ENCODE data around the gene ARHGAP24.

ARHGAP24 gene

GRCh38 chr4:85747882-85748491, 273.0 kb downstream of the ARHGAP24 start:
- DNase-seq: peak; percentile 70

GRCh38 chr4:85748654-85749053, 273.7 kb downstream of the ARHGAP24 start:
- DNase-seq: no peak

GRCh38 chr4:85751866-85752265, 276.9 kb downstream of the ARHGAP24 start:
- no peak for DNase-seq

GRCh38 chr4:85755285-85755684, 280.3 kb downstream of the ARHGAP24 start:
- DNase-seq: no peak

- peak; percentile 9 for DNase-seq
Measured at GRCh38 chr4:85756938-85757337, 282.0 kb downstream of the ARHGAP24 start.

GRCh38 chr4:85759388-85759787, 284.4 kb downstream of the ARHGAP24 start:
- no peak for DNase-seq

DNA sequence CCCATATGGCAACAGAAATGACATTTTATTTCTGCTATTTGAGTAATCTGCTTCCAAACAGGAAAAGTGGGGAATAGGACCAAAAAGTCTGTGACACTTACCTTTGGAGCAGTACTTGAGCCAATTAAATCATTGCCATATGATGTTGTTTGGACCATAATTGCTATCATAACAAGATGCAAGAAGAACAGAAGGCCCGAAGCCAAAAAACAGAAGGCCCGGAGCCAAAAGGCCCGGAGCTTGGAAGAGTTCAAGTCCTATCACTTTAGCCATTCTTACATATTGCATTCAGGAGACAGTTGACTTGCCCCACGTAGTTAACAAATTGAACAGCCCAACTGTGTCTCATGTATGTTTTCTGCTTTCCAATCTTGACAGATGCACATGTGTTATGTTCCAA, 285.6 kb downstream of the ARHGAP24 start:
- DNase-seq: no peak

DNA sequence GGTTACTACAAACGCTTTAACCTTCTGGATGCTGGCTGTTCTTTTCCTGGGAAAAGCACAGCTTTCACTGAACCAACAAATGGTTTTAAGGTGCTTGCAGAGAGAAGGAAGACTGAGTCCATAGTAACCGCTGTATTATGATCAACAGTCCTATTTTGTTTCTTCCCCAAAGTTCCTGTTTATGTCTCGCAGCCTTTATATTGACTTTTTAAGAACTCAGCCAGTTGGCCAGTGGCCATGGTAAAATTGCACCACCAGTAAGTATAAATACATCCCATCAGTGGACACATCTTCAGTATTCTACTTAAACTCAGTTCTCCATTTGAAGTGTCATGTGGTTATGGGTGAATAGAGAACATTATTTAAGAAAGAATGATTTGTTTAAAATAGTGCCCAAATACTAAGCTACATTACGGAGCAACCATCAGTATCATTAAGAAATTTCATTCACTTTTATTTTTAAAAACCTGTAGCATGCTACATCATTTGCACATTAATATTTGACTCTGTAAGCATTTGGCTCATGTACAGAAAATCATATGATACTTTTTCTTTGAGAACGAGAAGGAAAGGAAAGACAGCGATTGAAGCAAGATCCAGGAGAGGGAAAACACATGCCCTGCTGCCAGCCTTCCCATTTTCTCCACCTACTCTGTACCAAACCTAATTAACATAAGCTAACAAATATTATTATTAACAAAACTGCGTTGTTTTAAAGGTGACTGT, 287.0 kb downstream of the ARHGAP24 start:
- no peak for DNase-seq

DNA sequence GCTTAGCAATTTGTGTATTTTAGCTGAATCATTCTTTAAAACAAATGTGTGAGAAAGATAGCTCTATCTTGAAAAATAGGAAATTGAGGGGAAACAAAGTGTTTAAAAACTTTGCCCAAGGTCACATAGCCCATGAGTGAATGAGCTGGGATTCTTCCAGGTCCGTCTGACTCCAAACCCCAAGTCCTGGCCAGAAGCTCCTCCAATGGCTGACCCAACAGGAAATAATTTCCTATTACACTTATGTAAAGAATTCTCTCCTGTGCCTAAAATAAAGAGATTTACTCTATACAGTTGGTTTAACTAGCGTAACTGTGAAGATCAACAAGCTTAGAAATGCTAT, 287.6 kb downstream of the ARHGAP24 start:
- no peak for DNase-seq

DNA sequence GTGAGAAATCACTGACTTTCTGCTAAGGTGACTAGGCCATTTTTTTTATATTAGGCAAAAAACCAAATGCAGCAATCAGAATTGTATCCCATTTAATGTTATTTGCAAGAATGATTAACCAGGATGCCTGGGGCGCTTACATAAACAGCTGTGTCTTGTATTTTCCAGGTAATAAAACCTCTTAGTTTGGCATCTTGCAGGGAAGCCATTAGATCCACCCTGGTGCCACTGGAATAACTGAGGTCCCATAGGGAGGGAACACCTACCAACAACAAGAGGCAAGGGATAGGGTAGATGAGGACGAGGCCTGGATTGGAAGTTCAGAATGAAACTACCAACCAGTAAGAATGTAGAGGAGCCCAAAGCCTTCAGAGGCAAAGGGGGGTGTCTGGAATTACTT, 288.3 kb downstream of the ARHGAP24 start:
- peak; percentile 4 for DNase-seq

GRCh38 chr4:85767649-85768048, 292.7 kb downstream of the ARHGAP24 start:
- DNase-seq: no peak

DNA sequence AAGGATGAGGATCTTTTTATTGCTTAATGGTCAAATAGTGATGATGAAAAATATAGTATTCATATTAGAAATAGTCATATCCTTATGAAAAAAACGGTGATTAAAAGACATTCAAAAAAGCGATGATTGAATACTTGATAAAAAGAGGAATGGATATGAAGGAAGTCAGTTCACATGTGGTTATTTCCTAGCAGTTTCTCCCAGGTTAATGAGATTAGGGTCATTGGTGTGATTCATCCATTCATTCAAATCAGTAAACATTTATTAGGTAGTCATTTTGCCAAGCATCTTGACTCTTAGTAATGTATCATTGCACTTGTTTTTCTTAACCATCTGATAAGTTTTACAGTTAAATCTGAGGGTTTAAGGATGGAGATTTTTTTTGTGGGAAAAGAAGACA, 294.1 kb downstream of the ARHGAP24 start:
- no peak for DNase-seq

DNA sequence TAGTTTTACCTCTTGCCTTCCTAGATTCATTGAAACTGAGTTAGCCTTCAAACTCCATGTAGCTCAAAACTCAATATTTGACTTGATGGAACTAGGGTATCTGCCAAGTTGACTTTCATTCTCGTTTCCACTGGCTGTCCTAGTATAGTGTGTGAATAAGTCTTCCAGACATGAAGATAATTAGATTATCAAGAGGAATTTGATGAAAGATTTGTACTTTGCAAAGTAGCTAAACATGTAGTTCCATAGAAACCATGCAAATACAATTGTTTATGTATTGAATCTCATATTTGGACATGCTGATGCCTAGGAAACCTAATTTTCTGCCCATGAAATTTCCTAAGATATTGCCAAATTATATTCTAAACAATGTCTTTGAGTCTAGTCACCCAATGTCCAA, 297.5 kb downstream of the ARHGAP24 start:
- no peak for DNase-seq

- DNase-seq: no peak
Measured at GRCh38 chr4:85773372-85773771, 298.4 kb downstream of the ARHGAP24 start.

DNA sequence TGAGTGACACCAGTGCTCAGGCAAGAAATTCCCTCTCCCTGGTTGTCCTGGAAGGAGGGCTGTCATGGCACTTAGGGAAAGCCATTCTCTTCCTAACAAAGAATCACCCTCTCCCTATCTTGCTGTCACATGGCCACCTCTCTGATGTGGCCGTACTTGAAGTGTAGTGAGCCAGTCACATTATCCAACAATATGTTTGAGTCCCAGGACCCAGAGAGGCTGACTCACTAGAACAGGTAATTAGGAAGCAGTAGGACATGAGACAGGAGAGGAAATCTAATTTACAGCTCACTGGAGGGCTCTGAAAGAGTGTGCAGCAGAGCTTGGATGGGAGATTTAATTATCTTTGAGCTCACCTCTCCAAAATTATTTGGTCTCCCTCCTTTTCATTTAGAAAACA, 299.1 kb downstream of the ARHGAP24 start:
- DNase-seq: peak; percentile 0

- no peak for DNase-seq
Measured at GRCh38 chr4:85774489-85774888, 299.5 kb downstream of the ARHGAP24 start.

DNA sequence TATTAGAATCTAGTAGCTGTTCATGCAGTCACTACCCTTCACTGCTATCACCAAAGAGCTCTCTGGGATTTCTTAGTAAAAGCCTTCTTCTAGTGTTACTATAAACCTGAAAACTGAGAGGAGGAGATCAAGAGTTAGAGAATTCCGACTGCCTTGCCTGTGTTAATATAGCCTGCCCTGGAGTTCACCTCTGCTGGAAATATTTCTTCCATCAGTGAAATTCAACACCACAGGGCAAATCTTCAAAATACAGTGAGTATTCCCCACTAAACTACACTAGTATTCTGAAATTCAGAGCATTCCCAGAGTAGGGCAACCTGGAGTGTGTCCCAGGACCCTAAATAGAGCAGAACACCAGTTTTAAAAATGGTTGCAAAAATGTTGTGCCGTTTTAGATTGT, 301.1 kb downstream of the ARHGAP24 start:
- no peak for DNase-seq

DNA sequence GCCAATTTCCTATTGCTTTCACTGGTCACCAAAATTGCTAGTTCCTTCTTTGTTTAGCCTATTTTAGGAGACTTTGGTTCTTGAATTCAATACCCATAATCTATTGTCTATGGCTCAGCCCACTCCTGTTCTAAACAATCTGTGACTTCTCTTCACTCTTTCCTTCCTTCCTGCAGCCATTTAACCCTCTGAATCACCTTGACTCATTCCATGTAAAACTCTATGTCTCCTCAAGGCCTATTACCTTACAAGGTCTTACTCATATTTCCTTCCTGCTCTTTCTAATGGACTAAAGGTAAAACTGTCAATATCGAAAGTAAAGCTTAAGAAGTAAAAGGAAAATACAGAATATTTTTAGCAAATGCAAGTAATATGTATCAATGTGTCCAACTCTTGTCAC, 301.6 kb downstream of the ARHGAP24 start:
- no peak for DNase-seq

DNA sequence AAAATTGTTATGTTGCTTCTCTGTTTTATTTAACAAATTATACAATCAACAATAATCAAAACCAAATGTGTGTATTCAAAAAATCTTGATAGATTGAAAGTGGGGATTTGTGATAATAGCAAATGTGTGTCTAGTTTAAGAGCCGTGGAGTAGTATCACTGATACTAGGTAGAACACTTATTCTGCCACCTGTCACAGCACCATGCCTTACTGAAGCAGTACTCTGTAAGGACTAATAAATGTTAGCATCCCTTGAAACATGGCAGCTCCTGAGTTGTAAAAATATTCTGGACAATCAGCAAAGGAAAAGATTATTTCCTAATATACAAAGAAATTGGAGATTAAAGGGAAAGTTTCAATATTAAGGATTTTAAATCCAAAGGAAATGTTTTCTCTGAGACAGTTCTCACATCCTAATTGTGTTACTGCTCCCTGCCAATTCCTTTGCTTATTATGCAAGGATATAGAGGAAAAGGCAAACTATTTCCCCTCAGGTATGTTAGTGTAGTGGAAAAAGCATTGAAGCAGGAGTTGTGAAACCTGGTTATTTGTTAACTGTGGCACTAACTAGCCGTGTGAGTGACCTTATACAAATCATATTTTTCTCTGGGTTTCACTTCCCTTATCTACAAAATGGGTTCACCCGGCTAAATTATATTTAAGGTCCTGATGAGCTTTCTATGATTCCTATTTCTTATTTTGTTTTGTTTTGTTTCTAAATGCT, 303.1 kb downstream of the ARHGAP24 start:
- DNase-seq: no peak

- no peak for DNase-seq
Measured at GRCh38 chr4:85778632-85779131, 303.7 kb downstream of the ARHGAP24 start.

DNA sequence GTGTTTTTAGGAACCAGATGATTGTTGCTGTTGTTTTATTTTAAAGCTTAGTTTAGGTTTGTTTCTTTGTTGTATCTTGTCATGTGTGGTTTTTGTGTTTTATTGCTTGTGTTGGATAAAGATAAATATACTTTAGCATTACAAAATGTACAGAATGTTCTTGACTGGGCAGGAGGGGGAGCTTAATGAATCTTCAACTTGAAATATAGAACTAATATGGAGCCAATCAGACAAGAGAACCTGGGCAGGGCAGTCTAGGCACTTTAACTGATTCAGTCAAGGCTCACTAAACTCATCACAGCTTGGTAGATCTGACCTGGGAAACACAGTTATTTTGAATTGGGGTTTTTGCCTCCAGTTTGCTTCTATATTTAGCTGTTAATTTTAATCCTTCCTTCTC, 304.2 kb downstream of the ARHGAP24 start:
- no peak for DNase-seq

DNA sequence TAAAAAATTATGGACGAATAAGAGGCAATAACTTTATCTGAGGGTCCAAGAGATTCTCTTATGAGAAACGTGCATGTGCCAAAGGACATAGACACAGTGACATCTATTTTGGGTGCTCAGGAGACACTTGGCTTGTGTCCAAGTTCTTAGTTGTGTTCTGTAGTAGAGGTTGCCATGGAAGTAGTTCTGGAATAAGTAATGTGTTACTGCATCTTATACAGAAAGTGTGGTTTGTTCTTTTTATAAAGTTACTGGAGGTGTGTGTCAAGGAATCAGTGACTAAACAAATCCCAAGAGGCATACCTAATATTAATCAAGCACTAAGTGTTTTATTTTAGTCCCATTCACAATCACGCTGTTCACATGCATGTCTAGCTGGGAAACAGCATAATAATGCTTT, 305.7 kb downstream of the ARHGAP24 start:
- no peak for DNase-seq

DNA sequence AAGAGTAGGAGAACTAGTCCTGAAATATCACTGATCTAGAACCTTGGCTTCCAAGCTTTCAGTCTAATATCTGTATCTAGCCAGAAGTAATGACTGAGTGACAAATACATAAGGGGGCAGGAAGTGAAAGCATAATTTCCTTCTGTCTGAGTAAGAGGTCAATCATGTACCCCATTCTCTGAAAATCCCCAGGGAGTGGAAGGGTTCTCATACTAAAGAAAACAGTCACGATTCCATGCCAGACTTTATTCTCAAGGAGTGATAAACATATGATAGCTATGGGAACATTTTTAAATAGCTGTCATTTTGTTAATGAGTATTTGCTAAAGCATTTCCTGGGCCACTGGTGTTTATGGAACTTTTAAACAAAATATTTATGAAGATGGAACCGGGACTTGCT, 308.5 kb downstream of the ARHGAP24 start:
- DNase-seq: no peak

DNA sequence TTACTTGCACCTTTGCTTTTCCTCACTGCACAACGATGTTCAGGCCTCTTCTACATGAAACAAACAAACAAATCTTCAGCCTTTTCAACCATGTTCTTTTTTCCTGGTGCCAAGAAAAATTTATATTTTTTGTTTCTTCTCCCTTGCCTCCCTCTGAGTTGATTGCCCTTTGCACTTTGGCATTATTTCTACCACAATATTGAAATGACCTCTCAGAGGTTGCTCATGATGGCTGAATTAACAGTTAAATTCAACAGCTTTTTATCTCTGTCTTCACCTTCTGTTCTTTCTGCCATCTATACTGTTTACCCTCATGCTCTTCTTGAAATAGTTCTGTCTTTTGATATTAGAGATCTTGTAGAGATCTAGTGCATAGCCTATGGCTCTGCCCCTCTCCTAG, 308.9 kb downstream of the ARHGAP24 start:
- no peak for DNase-seq

All from NCI-H69 (cell line).